Keratinocyte (primary cell): ENCODE results near the gene GTF2H1.

ENCODE experiments used
- EZH2 ChIP-seq: IDR thresholded peaks from one replicate; pipeline ENCODE4 v1.6.1; 2012; ENCODE audit warnings: inconsistent platforms, mild to moderate bottlenecking, low read length, moderate library complexity
- TF ChIP-seq, protein P1 (sequence below), 3 experiments: IDR thresholded peaks in 1 of 3; conservative IDR thresholded peaks in 1 of 3; optimal IDR thresholded peaks in 1 of 3; 2 replicates in 2 of 3; 3 replicates in 1 of 3; pipeline versions ENCODE3 to v1.5.1; 2011; ENCODE audit warnings: low read length in 3 of 3, mild to moderate bottlenecking in 3 of 3, moderate library complexity in 2 of 3, control low read depth in 1 of 3, inconsistent platforms in 1 of 3; ENCODE audit not compliant: insufficient read depth in 2 of 3; ENCODE audit errors: extremely low read depth in 1 of 3

DNA sequence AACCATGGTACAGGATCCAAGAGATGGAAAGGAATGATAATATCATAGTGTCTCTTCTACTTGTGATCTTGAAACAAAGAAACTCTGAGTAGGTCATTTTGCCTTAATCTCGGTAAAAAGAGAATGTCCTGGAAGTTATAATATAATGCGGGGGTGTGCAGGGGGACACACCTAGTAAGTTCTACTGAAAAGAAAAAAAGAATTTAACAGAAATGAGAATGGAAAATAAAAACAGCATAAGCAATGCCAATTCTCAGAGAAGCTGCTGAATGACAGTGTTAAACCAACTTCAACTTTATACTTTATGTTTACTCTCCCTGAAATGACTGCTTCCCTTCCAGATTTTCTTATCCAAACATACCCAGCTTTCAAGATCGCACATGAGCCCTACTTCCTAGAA lies 2.5 kb upstream of the GTF2H1 start:
- TF ChIP-seq, protein P1, sequence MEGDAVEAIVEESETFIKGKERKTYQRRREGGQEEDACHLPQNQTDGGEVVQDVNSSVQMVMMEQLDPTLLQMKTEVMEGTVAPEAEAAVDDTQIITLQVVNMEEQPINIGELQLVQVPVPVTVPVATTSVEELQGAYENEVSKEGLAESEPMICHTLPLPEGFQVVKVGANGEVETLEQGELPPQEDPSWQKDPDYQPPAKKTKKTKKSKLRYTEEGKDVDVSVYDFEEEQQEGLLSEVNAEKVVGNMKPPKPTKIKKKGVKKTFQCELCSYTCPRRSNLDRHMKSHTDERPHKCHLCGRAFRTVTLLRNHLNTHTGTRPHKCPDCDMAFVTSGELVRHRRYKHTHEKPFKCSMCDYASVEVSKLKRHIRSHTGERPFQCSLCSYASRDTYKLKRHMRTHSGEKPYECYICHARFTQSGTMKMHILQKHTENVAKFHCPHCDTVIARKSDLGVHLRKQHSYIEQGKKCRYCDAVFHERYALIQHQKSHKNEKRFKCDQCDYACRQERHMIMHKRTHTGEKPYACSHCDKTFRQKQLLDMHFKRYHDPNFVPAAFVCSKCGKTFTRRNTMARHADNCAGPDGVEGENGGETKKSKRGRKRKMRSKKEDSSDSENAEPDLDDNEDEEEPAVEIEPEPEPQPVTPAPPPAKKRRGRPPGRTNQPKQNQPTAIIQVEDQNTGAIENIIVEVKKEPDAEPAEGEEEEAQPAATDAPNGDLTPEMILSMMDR (optimal IDR thresholded peaks at IDR 0.05 in 1 of 3, IDR thresholded peaks at IDR 0.05 in 1 of 3, conservative IDR thresholded peaks at IDR 0.05 in 1 of 3; ENCODE audit: extremely low read depth in 1 of 3, insufficient read depth in 2 of 3, low read length in 3 of 3), result no peak
- TF ChIP-seq EZH2, result no peak
